HG03457 (cell line): ENCODE measurements around the gene RALGPS1.

ENCODE experiments used
- ATAC-seq: cut with Tn5 transposase; IDR thresholded peaks from one replicate; pipeline ENCODE4 v1.9.1; 2021; ENCODE audit warnings: moderate number of reproducible peaks; ENCODE audit not compliant: unreplicated experiment

RALGPS1 gene

GRCh38 chr9:127020036-127020801 is 105.6 kb downstream of the RALGPS1 start:
- ATAC-seq: no peak

DNA sequence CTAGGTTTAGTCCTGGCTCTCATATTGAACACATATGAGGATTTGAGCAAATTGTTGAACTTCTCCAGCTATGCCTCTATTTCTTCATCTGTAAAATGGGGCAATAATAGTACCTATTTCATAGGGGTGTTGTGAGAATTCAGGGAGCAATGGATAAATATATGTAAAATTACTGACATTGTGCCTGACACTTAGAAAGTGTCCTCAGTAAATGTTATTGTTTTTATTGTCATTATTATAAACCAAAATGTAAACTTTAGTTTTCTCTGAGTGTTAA is 106.2 kb downstream of the RALGPS1 start:
- no peak for ATAC-seq

DNA sequence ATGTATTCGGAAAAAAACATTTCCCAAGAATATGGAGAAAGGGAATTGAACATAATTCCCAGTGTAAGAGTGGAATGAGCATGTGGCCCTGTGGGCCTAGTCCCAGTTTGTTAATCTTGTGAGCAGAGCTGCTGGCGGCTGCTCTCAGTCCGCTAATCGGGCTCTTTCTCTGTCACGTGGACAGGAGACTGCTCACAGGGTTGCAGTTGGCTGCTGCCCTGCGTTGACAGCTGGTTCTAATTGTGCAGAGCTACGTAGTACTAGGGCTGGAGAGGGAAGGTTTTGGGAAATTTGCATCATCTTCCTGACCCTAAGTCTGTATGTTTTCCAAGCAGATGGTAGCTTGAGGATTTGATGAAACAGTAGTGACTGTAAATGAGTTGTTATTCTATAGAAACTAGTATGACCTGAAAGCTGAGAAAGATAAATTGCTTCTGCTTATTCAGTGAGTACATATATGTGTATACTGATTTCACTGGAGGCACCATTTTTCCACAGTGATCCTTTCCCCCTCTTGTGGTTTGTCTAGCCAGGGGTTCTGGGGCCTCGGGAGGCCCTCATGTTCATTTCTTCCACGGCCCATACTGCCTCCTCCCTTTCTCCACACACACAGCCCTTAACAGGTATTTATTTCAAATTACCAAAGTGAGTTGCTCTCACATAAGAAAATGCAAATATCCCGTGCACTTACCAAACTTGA is 107.2 kb downstream of the RALGPS1 start:
- no peak for ATAC-seq

GRCh38 chr9:127022913-127023660 is 108.5 kb downstream of the RALGPS1 start:
- no peak for ATAC-seq

DNA sequence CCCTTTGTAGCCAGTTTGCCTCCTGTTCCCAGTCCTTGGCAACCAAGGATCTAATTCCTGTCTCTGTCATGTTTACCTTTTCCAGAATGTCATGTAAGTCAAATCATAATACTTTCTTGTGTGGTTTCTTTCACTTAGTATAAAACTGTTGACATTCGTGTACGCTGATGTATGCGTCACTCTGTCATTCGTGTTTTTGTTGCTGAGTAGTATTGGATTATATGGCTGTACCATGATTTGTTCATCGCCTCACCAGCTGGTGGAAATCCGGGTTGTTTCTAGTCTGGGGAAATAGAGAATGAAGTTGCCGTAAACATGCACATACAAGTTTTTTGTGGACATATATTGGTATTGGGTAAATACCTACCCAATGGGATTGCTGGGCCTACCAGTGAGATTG is 110.5 kb downstream of the RALGPS1 start:
- no peak for ATAC-seq

DNA sequence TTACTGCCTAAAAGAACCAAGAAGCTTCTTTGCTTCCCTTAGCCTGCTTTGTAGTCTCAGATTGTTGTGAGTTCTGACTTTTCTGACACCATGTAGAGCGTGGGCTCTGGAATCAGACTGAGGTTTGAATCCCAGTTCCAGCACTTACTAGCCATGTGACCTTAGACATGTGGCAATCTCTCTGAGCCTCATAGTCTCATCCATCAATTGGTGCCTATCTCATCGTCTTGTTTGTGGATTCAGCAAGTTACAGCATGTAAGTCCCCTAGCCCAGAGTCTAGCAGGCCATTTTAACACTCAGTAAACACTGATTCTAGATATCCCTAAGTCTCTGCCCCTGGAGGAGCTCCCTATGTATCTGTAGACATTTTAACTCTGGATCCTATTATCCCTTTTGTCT is 113.1 kb downstream of the RALGPS1 start:
- no peak for ATAC-seq

- no peak for ATAC-seq
Observed at GRCh38 chr9:127029548-127029947, 115.0 kb downstream of the RALGPS1 start.

GRCh38 chr9:127030814-127031740 is 116.5 kb downstream of the RALGPS1 start:
- no peak for ATAC-seq

DNA sequence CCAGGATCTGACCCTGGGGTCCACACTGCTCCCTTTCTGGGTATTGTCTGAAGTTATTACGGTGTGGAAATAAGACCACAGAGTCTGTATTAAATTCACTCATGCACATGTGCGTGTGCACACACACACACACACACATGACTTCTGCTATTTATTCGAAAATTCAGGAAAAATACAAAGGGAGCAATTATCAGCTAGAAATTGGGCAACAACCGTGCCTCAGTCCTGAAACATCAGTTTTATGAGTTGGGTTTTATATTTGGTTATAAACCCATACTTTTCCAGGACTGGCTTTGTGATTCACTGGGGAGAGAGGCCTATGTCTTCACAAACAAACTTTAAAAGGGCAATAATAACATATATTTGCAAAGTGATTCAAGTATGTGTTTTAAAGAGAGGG is 117.7 kb downstream of the RALGPS1 start:
- ATAC-seq: no peak

DNA sequence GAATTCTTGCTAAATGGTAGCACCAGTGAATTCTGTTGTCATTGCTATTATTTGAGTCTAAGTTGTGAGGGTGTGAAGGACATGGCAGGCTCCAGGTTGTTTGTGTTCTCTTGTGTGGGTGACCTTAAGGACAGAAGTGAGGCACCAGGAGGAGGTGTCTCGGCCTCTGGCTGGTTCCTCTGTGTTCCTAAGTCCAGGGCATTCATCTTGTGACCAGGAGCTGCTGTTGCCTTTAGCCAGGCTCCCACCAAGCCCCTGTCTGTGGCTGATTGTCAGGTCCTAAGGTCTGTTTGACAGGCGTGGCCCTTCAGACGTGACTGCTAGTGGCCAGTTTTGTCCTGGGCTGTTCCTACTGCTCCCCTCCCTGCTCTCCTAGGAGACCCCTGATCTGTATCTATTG is 118.5 kb downstream of the RALGPS1 start:
- ATAC-seq: no peak

GRCh38 chr9:127033789-127034188 is 119.2 kb downstream of the RALGPS1 start:
- ATAC-seq: no peak

GRCh38 chr9:127034691-127035090 is 120.1 kb downstream of the RALGPS1 start:
- ATAC-seq: no peak

DNA sequence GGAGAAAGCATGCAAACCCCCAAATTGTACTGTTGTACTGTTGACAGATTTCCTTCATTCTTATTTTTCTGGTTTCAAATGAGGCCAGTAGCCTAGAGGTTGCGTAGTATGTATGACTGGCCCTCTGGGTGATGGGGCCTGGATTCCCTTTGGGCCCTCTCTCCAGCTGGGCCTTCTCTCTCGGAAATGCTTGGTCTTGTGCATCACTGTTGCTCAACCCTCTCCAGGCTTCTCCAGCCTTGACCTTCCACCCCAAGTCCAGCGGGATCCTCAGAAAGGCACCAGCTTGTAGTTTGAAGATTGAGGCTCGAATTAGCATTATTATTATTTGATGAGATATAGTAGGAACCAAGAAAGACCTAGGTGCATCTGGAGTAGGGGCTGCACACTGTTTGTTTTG is 120.8 kb downstream of the RALGPS1 start:
- ATAC-seq: no peak

DNA sequence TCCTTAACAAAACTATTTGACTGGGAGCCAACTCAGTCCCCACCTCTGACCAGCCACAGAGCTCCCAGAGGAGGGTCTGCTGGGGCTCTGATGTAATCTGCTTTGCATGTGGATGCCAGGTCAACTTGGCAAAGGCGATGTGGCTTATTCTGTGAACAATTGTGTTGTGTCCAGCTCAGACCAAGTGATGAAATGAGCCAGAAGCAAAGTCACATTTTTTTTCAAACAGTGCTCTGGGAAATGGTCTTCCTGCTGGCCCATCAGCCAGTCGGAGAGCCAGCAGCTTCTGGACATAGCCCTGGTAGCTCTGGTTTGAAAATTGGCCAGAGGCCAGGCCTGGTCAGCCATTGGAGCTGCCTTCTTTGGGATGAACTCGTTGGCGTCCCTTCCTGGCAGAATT is 121.4 kb downstream of the RALGPS1 start:
- ATAC-seq: no peak

DNA sequence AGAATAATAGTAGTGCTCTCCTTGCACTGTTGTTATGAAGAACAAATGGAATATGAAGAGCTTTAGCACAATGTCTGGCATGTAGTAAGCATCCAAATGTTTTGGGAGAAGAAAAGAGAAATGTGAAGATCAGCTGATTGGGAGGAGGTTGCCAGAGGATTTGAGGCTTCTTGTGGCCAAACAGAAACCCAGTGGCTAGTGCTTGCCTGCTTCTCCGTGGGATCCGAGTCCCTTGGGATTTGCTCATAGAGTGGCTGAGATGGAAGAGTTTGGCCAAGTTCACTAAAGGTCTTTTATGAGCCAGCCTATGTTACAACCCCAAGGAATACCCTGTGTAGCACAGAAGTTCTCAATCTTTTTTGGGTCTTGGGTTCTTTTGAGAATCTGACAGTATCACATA is 121.9 kb downstream of the RALGPS1 start:
- ATAC-seq: no peak

- ATAC-seq: no peak
Observed at GRCh38 chr9:127038531-127038930, 123.9 kb downstream of the RALGPS1 start.

GRCh38 chr9:127039492-127039891 is 124.9 kb downstream of the RALGPS1 start:
- no peak for ATAC-seq

DNA sequence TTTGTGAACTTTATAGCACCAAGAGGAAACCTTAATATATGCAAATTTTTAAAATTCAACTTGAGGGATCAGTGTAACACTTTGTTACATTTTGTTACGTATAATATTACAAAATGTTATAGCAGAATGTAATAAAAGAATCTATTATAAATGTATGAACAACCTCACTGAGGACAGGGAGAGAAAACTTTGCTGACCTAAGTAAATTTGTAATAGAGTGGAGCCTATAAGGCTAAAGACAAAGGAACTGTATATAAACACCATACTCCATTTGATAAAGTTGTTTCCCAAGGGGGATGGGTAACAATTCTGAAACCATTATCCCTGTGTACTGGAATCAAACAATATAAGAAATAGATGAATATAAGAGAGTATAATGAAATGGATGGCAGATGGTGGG is 130.6 kb downstream of the RALGPS1 start:
- ATAC-seq: no peak

- no peak for ATAC-seq
Observed at GRCh38 chr9:127047971-127048370, 133.4 kb downstream of the RALGPS1 start.

DNA sequence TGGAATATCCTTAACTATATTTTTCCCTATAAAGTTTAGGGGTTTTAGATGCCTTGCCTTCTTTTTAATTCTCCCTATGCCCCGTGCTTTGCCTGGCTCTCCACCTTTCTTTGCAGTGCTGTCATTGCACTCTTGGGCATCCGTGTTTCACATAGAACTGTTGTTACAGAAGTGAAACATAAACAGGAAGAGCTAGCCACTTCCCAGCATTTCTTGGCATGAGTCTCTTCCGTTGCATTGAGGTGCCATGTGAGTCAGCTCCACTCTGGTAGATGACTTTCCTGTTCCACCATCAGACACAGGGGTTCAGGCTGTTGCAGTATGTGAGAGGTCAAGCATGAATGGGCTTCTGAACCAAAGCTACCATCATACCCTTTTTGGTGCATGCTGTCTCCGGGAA is 134.5 kb downstream of the RALGPS1 start:
- no peak for ATAC-seq

DNA sequence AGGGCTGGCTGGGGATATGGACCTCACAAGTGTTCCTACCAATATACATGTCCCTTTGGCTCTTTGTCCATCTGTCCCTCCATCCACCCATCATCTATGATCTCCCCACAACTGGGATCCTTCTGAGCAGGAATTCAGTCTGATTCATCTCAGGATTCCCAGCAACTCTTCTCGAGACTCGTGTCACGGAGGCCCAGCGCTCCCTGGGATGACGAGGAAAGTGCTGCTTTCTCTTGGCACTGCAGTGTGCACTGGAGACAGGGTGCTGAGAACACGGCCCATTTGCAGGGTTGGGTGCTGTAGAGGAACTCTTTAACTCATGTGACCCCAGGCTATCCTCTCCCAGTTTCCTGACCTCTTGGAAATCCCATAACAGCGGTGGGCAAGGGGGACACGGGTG is 135.0 kb downstream of the RALGPS1 start:
- ATAC-seq: no peak
